Neural progenitor cell (in vitro differentiated cells): ENCODE data around the gene ST7. TPM values are rescaled to one million over a fixed set of nuclear protein-coding genes. Genes with fewer than 3 reads are reported as not detected.

Experiments used
- DNase-seq: peaks from one replicate; pipeline ENCODE4 v3.0.0-alpha.2; 2016; ENCODE audit warnings: low spot score
- H2AFZ ChIP-seq: fragments of 200-600 bp; sonication (generic); replicated peaks from 2 replicates; pipeline ENCODE4 v1.6.1; 2016; ENCODE audit warnings: antibody characterized with exemption
- H3F3A ChIP-seq: fragments of 200-600 bp; sonication (generic); 2 replicates; pipeline ENCODE4 v1.6.1; 2016; ENCODE audit warnings: antibody characterized with exemption, low read depth
- H3K27ac ChIP-seq: fragments of 200-600 bp; sonication (generic); 2 replicates; pipeline ENCODE4 v1.5.1; 2016; ENCODE audit warnings: mild to moderate bottlenecking
- H3K27me3 ChIP-seq: fragments of 200-600 bp; sonication (generic); 2 replicates; pipeline ENCODE4 v1.6.1; 2016; ENCODE audit warnings: mild to moderate bottlenecking, moderate library complexity
- H3K36me3 ChIP-seq: fragments of 200-600 bp; sonication (generic); 2 replicates; pipeline ENCODE4 v1.5.1; 2016
- H3K4me1 ChIP-seq: fragments of 200-600 bp; sonication (generic); 2 replicates; pipeline ENCODE4 v1.6.1; 2016; ENCODE audit warnings: mixed run types
- H3K4me2 ChIP-seq: fragments of 200-600 bp; sonication (generic); 2 replicates; pipeline ENCODE4 v1.6.1; 2016
- H3K4me3 ChIP-seq: fragments of 200-600 bp; sonication (generic); 2 replicates; pipeline ENCODE4 v1.5.1; 2016
- H3K79me2 ChIP-seq: fragments of 200-600 bp; sonication (generic); 2 replicates; pipeline ENCODE4 v1.6.1; 2016; ENCODE audit warnings: low read depth
- H3K9ac ChIP-seq: fragments of 200-600 bp; sonication (generic); 2 replicates; pipeline ENCODE4 v1.6.1; 2016
- H3K9me3 ChIP-seq: fragments of 200-600 bp; sonication (generic); 2 replicates; pipeline ENCODE4 v1.5.1; 2016; ENCODE audit warnings: low read depth
- H4K20me1 ChIP-seq: fragments of 200-600 bp; sonication (generic); 2 replicates; pipeline ENCODE4 v1.6.1; 2016; ENCODE audit warnings: low read depth
- H3K27ac Mint-ChIP-seq: 3 replicates; pipeline ENCODE4 v1.8.0; 2021; ENCODE audit warnings: mixed read lengths
- H3K27me3 Mint-ChIP-seq: 2 replicates; pipeline ENCODE4 v1.8.0; 2022; ENCODE audit warnings: low read depth, mild to moderate bottlenecking, inconsistent platforms, moderate library complexity, mixed read lengths; ENCODE audit not compliant: insufficient read depth
- H3K36me3 Mint-ChIP-seq: 3 replicates; pipeline ENCODE4 v1.8.0; 2021; ENCODE audit warnings: mixed read lengths
- H3K4me1 Mint-ChIP-seq: 3 replicates; pipeline ENCODE4 v1.8.0; 2021; ENCODE audit warnings: mixed read lengths
- H3K4me3 Mint-ChIP-seq: 3 replicates; pipeline ENCODE4 v1.8.0; 2021; ENCODE audit warnings: mild to moderate bottlenecking, moderate library complexity, mixed read lengths
- H3K9me3 Mint-ChIP-seq: 3 replicates; pipeline ENCODE4 v1.8.0; 2020; ENCODE audit warnings: mixed read lengths
- CTCF ChIP-seq: fragments of 200-600 bp; sonication (generic); IDR thresholded peaks from 2 replicates; pipeline ENCODE4 v1.5.1; 2017; ENCODE audit warnings: antibody characterized with exemption, mild to moderate bottlenecking
- EZH2 ChIP-seq: fragments of 200-600 bp; sonication (generic); IDR thresholded peaks from 2 replicates; pipeline ENCODE4 v1.6.1; 2017; ENCODE audit warnings: antibody characterized with exemption, mild to moderate bottlenecking, moderate library complexity
- EZH2phosphoT487 ChIP-seq: fragments of 200-600 bp; sonication (generic); IDR thresholded peaks from 2 replicates; pipeline ENCODE4 v1.6.1; 2017; ENCODE audit warnings: antibody characterized with exemption
- total RNA-seq: library from RNA; depleted of rRNA; stranded (reverse); fragments of >200 nt; gene quantifications from 2 replicates; pipeline ENCODE4 v1.2.3, GENCODE V29; 2015; ENCODE audit warnings: low replicate concordance

Gene ST7
- total RNA-seq, 1 donor from 2014 or later: 5.8 TPM

- H3K79me2 ChIP-seq: no peaks in the 10 kb centered on the region
- no peaks in the 10 kb centered on the region for H4K20me1 ChIP-seq
- H3K27ac ChIP-seq: no peak overlapping the region
- no peak for DNase-seq
- Mint-ChIP-seq H3K36me3 (peaks cover 13% of the 10 kb centered on the region), H3K4me1 (peaks cover 10% of the 10 kb centered on the region), H3K27me3 (no peaks in the 10 kb centered on the region), H3K9me3 (no peaks in the 10 kb centered on the region), H3K27ac (no peak overlapping the region), H3K4me3 (no peak overlapping the region)
- TF ChIP-seq EZH2: no peak
- TF ChIP-seq EZH2phosphoT487: no peak
- TF ChIP-seq CTCF: no peak
- no peaks in the 10 kb centered on the region for H3K9me3 ChIP-seq
- H3K27me3 ChIP-seq: no peaks in the 10 kb centered on the region
- no peak overlapping the region for H3K4me2 ChIP-seq
- no peaks in the 10 kb centered on the region for H3K36me3 ChIP-seq
- H2AFZ ChIP-seq: no peak overlapping the region
- H3K4me3 ChIP-seq: no peak overlapping the region
- no peaks in the 10 kb centered on the region for H3F3A ChIP-seq
- no peak overlapping the region for H3K9ac ChIP-seq
- peaks cover 16% of the 10 kb centered on the region for H3K4me1 ChIP-seq
Observed at GRCh38 chr7:117173035-117173770, 219.9 kb downstream of the ST7 start.

GRCh38 chr7:117176206-117176605, 222.9 kb downstream of the ST7 start:
- no peaks in the 10 kb centered on the region for H3K27me3 ChIP-seq
- H3K27me3 Mint-ChIP-seq: no peaks in the 10 kb centered on the region
- H3K4me3 Mint-ChIP-seq: no peak overlapping the region
- no peak overlapping the region for H3K27ac ChIP-seq
- H3K36me3 Mint-ChIP-seq: peaks cover 10% of the 10 kb centered on the region
- no peak overlapping the region for H3K4me2 ChIP-seq
- no peak for DNase-seq
- H3K4me1 Mint-ChIP-seq: peaks cover 10% of the 10 kb centered on the region
- no peak overlapping the region for H2AFZ ChIP-seq
- no peak overlapping the region for H3K4me3 ChIP-seq
- no peaks in the 10 kb centered on the region for H3K9me3 ChIP-seq
- H3K4me1 ChIP-seq: peaks cover 16% of the 10 kb centered on the region
- H4K20me1 ChIP-seq: no peaks in the 10 kb centered on the region
- no peak overlapping the region for H3K27ac Mint-ChIP-seq
- H3K9ac ChIP-seq: no peak overlapping the region
- H3K9me3 Mint-ChIP-seq: no peaks in the 10 kb centered on the region
- H3K79me2 ChIP-seq: no peaks in the 10 kb centered on the region
- TF ChIP-seq EZH2phosphoT487: no peak
- TF ChIP-seq CTCF: no peak
- TF ChIP-seq EZH2: no peak
- no peaks in the 10 kb centered on the region for H3F3A ChIP-seq
- H3K36me3 ChIP-seq: no peaks in the 10 kb centered on the region

GRCh38 chr7:117178600-117178999, 225.3 kb downstream of the ST7 start:
- peaks cover 9% of the 10 kb centered on the region for H3K36me3 Mint-ChIP-seq
- peaks cover 4% of the 10 kb centered on the region for H3K4me1 Mint-ChIP-seq
- Histone ChIP-seq H3K27me3 (no peaks in the 10 kb centered on the region), H3K4me1 (peaks cover 12% of the 10 kb centered on the region), H3K4me2 (no peak overlapping the region), H3K9me3 (no peaks in the 10 kb centered on the region), H3K9ac (no peak overlapping the region), H3K79me2 (no peaks in the 10 kb centered on the region), H4K20me1 (no peaks in the 10 kb centered on the region), H3F3A (no peaks in the 10 kb centered on the region), H2AFZ (no peak overlapping the region), H3K27ac (no peak overlapping the region), H3K4me3 (no peak overlapping the region), H3K36me3 (no peaks in the 10 kb centered on the region)
- H3K9me3 Mint-ChIP-seq: no peaks in the 10 kb centered on the region
- no peak overlapping the region for H3K4me3 Mint-ChIP-seq
- no peak overlapping the region for H3K27ac Mint-ChIP-seq
- no peaks in the 10 kb centered on the region for H3K27me3 Mint-ChIP-seq
- no peak for DNase-seq
- no peak for TF ChIP-seq CTCF
- no peak for TF ChIP-seq EZH2phosphoT487
- no peak for TF ChIP-seq EZH2
